Neuronal stem cell (in vitro differentiated cells): ENCODE measurements around the gene NPR3.
A peak's percentile ranks its signal among the peaks of the same experiment; 100 is the strongest.

Source experiments
- DNase-seq: peaks from one replicate; pipeline ENCODE4 v3.0.0-alpha.2; 2013; ENCODE audit warnings: low spot score
- H2AFZ ChIP-seq: one replicate; pipeline ENCODE4 v1.6.1; 2013; ENCODE audit warnings: mild to moderate bottlenecking, low read length, inconsistent platforms
- H2AK5ac ChIP-seq: 2 replicates; pipeline ENCODE4 v1.6.1; 2013; ENCODE audit warnings: low read depth, mild to moderate bottlenecking, inconsistent platforms, low read length, moderate library complexity, mixed read lengths
- H2BK120ac ChIP-seq: 2 replicates; pipeline ENCODE4 v1.6.1; 2013; ENCODE audit warnings: low read depth, mild to moderate bottlenecking, inconsistent platforms, low read length, moderate library complexity, mixed read lengths
- H2BK12ac ChIP-seq: one replicate; pipeline ENCODE4 v1.6.1; 2013; ENCODE audit warnings: low read length, inconsistent platforms
- H2BK15ac ChIP-seq: 2 replicates; pipeline ENCODE4 v1.6.1; 2013; ENCODE audit warnings: mild to moderate bottlenecking, low read length, inconsistent platforms, mixed read lengths
- H2BK5ac ChIP-seq: one replicate; pipeline ENCODE4 v1.6.1; 2013; ENCODE audit warnings: inconsistent platforms, mild to moderate bottlenecking, low read length, moderate library complexity
- H3K14ac ChIP-seq: one replicate; pipeline ENCODE4 v1.6.1; 2013; ENCODE audit warnings: low read length, inconsistent platforms
- H3K18ac ChIP-seq: 2 replicates; pipeline ENCODE4 v1.6.1; 2013; ENCODE audit warnings: low read length, inconsistent platforms
- H3K23ac ChIP-seq: 2 replicates; pipeline ENCODE4 v1.6.1; 2013; ENCODE audit warnings: low read depth, mild to moderate bottlenecking, mixed read lengths, low read length, inconsistent platforms; ENCODE audit not compliant: poor library complexity
- H3K27ac ChIP-seq: replicated peaks from 3 replicates; pipeline ENCODE4 v1.5.1; 2013; ENCODE audit warnings: low read length, inconsistent platforms
- H3K27me3 ChIP-seq, 3 experiments: 2 replicates each; pipeline ENCODE4 v1.6.1; 2013; ENCODE audit warnings: low read length in 3 of 3, mild to moderate bottlenecking in 2 of 3, inconsistent platforms in 1 of 3, low read depth in 1 of 3, mixed read lengths in 1 of 3, moderate library complexity in 1 of 3; ENCODE audit not compliant: control insufficient read depth in 3 of 3, insufficient read depth in 3 of 3
- H3K36me3 ChIP-seq, 2 donors: replicated peaks in 1 of 2; 2 replicates each; pipeline ENCODE4 v1.6.1; 2013; ENCODE audit warnings: low read length in 2 of 2; ENCODE audit not compliant: control insufficient read depth in 2 of 2, insufficient read depth in 2 of 2
- H3K4ac ChIP-seq: 2 replicates; pipeline ENCODE4 v1.6.1; 2013; ENCODE audit warnings: inconsistent platforms, mild to moderate bottlenecking, low read length, moderate library complexity
- H3K4me1 ChIP-seq, 2 donors: 1 replicate in 1 of 2; 2 replicates in 1 of 2; pipeline ENCODE4 v1.6.1; 2013; ENCODE audit warnings: low read length in 2 of 2, low read depth in 1 of 2; ENCODE audit not compliant: control insufficient read depth in 2 of 2, insufficient read depth in 1 of 2
- H3K4me2 ChIP-seq: one replicate; pipeline ENCODE4 v1.6.1; 2013; ENCODE audit warnings: mild to moderate bottlenecking, low read length, inconsistent platforms; ENCODE audit not compliant: insufficient read depth, poor library complexity, severe bottlenecking
- H3K4me3 ChIP-seq, 2 donors: 2 replicates each; pipeline ENCODE4 v1.5.1; 2013; ENCODE audit warnings: low read length in 2 of 2, mild to moderate bottlenecking in 2 of 2, inconsistent platforms in 1 of 2, moderate library complexity in 1 of 2
- H3K79me1 ChIP-seq: one replicate; pipeline ENCODE4 v1.6.1; 2013; ENCODE audit warnings: low read depth, mild to moderate bottlenecking, inconsistent platforms, low read length, moderate library complexity
- H3K9ac ChIP-seq: one replicate; pipeline ENCODE4 v1.6.1; 2013; ENCODE audit warnings: mild to moderate bottlenecking, low read depth, low read length, inconsistent platforms; ENCODE audit not compliant: poor library complexity
- H3K9me3 ChIP-seq, 2 donors: replicated peaks in 1 of 2; 2 replicates each; pipeline versions ENCODE3 to v1.6.1; 2013; ENCODE audit warnings: low read length in 2 of 2, mild to moderate bottlenecking in 2 of 2, inconsistent platforms in 1 of 2, low read depth in 1 of 2, mixed read lengths in 1 of 2, moderate library complexity in 1 of 2; ENCODE audit not compliant: control insufficient read depth in 2 of 2, insufficient read depth in 1 of 2
- H4K8ac ChIP-seq: one replicate; pipeline ENCODE4 v1.6.1; 2013; ENCODE audit warnings: low read depth, mild to moderate bottlenecking, inconsistent platforms, low read length, moderate library complexity
- H4K91ac ChIP-seq: one replicate; pipeline ENCODE4 v1.6.1; 2013; ENCODE audit warnings: low read length, low read depth, mild to moderate bottlenecking, inconsistent platforms; ENCODE audit not compliant: poor library complexity
- WGBS, 2 donors: extraction: QIAGEN DNeasy Blood & Tissue Kit; methylation state at CpG; one replicate each; pipeline ENCODE4 v1.1.7; 2013; ENCODE audit warnings: missing lambda C conversion rate in 2 of 2, mixed read lengths in 1 of 2; ENCODE audit not compliant: insufficient read length in 2 of 2, insufficient replicate concordance in 1 of 2; ENCODE audit errors: extremely low coverage in 2 of 2; 5-methylcytosine and 5-hydroxymethylcytosine counted together

The NPR3 gene

GRCh38 chr5:32703957-32704356 is 7.2 kb upstream of the NPR3 start:
- no peak for DNase-seq
- Histone ChIP-seq H2AFZ (no peak overlapping the region), H2BK15ac (no peak overlapping the region), H3K23ac (no peak overlapping the region), H3K14ac (no peak overlapping the region), H3K79me1 (no peaks in the 10 kb centered on the region), H3K4me1 (peaks cover 0 to 2% of the 10 kb centered on the region in 2 donors), H3K9me3 (no peaks in the 10 kb centered on the region), H3K4me2 (no peak overlapping the region), H3K4me3 (no peak overlapping the region), H3K27me3 (peaks cover 1 to 10% (median 6%) of the 10 kb centered on the region in 3 experiments), H4K91ac (no peak overlapping the region), H2BK5ac (no peak overlapping the region), H3K36me3 (no peaks in the 10 kb centered on the region), H2BK12ac (no peak overlapping the region), H3K9ac (no peak overlapping the region), H2AK5ac (no peak overlapping the region), H3K4ac (no peak overlapping the region), H3K27ac (no peak overlapping the region), H4K8ac (no peak overlapping the region), H3K18ac (no peak overlapping the region), H2BK120ac (no peak overlapping the region)

DNA sequence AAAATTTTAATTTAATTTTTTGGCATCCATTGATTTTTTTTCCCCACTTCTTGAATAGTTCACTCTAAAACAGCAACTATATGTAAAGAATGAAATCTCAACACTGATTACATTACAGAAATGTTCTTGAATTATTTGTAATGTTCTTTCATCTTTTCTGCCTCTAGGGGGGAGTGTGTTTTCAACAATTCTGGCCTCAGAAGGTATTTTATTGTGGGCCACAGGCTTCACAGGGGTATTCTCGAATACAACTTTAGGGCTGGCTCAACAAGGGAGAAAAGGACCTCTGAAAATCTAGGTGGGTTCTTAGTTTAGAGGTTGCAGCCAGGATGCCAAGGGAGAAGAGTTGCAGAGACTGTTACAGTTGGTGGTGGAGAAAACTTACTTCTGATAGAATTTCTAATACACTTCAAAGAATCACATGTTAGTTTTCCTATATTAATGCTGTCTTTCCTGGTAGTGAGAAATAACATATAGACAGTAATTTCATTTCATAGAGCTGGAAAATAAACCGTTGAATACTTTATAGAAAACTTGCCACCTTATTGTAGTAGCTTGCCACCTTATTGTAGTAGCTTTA is 3.6 kb upstream of the NPR3 start:
- Histone ChIP-seq H2BK5ac (no peak overlapping the region), H3K23ac (no peak overlapping the region), H2AFZ (no peak overlapping the region), H4K91ac (no peak overlapping the region), H2BK15ac (no peak overlapping the region), H3K27ac (no peak overlapping the region), H3K18ac (no peak overlapping the region), H3K4me2 (no peak overlapping the region), H3K4me3 (no peak overlapping the region), H3K36me3 (no peaks in the 10 kb centered on the region), H3K4me1 (peaks cover 4 to 11% of the 10 kb centered on the region in 2 donors), H3K27me3 (peaks cover 11 to 46% (median 41%) of the 10 kb centered on the region in 3 experiments), H3K14ac (no peak overlapping the region), H3K4ac (no peak overlapping the region), H3K79me1 (no peaks in the 10 kb centered on the region), H2BK120ac (no peak overlapping the region), H4K8ac (no peak overlapping the region), H2BK12ac (no peak overlapping the region), H3K9me3 (peaks cover 0 to 3% of the 10 kb centered on the region in 2 donors), H3K9ac (no peak overlapping the region), H2AK5ac (no peak overlapping the region)
- peak; percentile 18 for DNase-seq
- no CpG with 5 or more reads among the region's 2 CpGs for WGBS, 2 donors

DNA sequence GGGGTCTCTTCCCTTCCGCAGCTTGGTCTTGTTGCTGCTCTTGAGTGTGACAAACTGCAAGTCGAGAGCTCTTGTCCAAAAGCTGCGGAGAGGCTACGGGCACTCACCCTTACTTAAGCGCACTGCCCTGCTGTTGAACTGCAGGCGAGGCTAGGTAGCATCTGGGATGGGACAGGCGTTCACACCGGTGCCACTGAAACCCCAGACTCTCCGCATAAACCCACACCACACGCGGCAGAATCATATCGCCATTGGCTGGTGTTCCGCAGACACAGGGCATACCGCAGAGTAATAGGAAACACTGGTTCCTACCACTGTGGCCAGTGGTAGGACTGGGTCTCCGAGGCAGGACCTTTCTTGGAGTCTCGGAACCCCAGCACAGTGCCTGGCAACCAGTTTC is 2.2 kb upstream of the NPR3 start:
- Histone ChIP-seq H2BK12ac (peak overlapping the region; percentile 75), H3K27ac (no peak overlapping the region), H2BK15ac (peak overlapping the region; percentile 4), H3K14ac (no peak overlapping the region), H3K79me1 (no peaks in the 10 kb centered on the region), H3K4me3 (peak overlapping the region in 1 of 2 donors; percentile 51), H3K4me1 (peaks cover 4 to 20% of the 10 kb centered on the region in 2 donors), H3K18ac (peak overlapping the region; percentile 27), H2BK5ac (no peak overlapping the region), H3K27me3 (peaks cover 24 to 60% (median 56%) of the 10 kb centered on the region in 3 experiments), H3K23ac (peak overlapping the region; percentile 55), H3K9me3 (peaks cover 0 to 6% of the 10 kb centered on the region in 2 donors), H2AFZ (no peak overlapping the region), H3K4me2 (peak overlapping the region; percentile 48), H4K8ac (no peak overlapping the region), H2AK5ac (no peak overlapping the region), H3K36me3 (no peaks in the 10 kb centered on the region), H3K9ac (no peak overlapping the region), H3K4ac (no peak overlapping the region), H4K91ac (no peak overlapping the region), H2BK120ac (no peak overlapping the region)
- WGBS, 2 donors, result no CpG with 5 or more reads among the region's 16 CpGs
- peak; percentile 27 for DNase-seq

DNA sequence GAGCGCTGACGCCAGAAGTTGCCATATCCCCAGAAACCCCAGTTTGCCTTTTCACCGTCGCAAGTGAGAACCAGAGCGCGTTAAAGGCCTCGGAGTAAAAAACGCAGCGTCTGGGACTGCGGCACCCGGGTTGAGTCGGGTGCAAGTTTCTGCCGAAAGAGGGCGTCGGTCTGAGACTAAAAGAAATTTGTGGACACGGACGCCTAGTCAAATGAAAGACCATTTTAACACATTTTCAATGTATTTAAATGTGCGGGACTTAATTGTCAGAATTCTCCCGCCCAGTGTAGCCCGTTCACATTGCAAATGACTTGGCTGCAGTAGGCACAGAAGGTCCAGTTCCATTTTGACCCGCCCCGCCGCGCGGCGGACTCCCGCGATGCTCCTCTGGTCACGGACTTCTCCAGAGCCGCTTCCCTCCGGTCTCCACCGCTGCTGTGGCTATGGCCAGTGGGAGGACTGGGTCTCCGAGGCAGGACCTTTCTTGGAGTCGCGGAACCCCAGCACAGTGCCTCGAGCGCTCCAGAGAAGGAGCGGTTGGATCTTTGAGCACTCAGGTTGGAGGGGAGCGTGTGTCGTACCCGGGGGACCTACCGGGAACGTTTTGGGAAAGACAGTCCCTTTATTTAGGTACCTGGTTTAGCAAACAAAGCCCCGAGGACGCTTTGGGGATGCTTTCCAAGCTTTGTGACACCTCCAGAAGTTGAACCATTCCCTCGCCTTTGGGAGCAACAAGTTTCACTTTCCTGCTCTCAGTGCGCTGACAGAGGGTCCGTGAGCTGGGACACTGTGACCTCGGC is 1.2 kb upstream of the NPR3 start:
- Histone ChIP-seq H3K27ac (no peak overlapping the region), H2BK5ac (no peak overlapping the region), H3K9me3 (peaks cover 0 to 6% of the 10 kb centered on the region in 2 donors), H2BK12ac (no peak overlapping the region), H3K23ac (no peak overlapping the region), H3K18ac (no peak overlapping the region), H2AFZ (peak overlapping the region; percentile 83), H2BK120ac (no peak overlapping the region), H3K14ac (no peak overlapping the region), H3K4me1 (peaks cover 4 to 20% of the 10 kb centered on the region in 2 donors), H2AK5ac (no peak overlapping the region), H3K36me3 (no peaks in the 10 kb centered on the region), H3K4ac (no peak overlapping the region), H3K4me3 (peak overlapping the region; percentile 34 to 59), H3K4me2 (peak overlapping the region; percentile 95), H4K91ac (no peak overlapping the region), H3K9ac (no peak overlapping the region), H2BK15ac (no peak overlapping the region), H4K8ac (no peak overlapping the region), H3K27me3 (peaks cover 26 to 70% (median 66%) of the 10 kb centered on the region in 3 experiments), H3K79me1 (no peaks in the 10 kb centered on the region)
- WGBS, 2 donors, result no CpG with 5 or more reads among the region's 49 CpGs
- peak; percentile 71 for DNase-seq
